HUES48 (cell line): ENCODE measurements around the gene EXOC4.
"Not testable (repeated sequence)": the region's sequence is repeated elsewhere in the genome, so short reads cannot be mapped to it uniquely, and the experiment has no call there.

Source experiments
- H3K27ac ChIP-seq: one replicate; pipeline ENCODE4 v1.7.0; 2013; ENCODE audit warnings: low read depth, low read length, inconsistent platforms
- H3K27me3 ChIP-seq: 2 replicates; pipeline ENCODE4 v1.6.1; 2013; ENCODE audit warnings: mild to moderate bottlenecking, low read length; ENCODE audit not compliant: control insufficient read depth, insufficient read depth
- H3K36me3 ChIP-seq: 2 replicates; pipeline ENCODE4 v1.6.1; 2013; ENCODE audit warnings: low read length; ENCODE audit not compliant: control insufficient read depth, insufficient read depth
- H3K4me1 ChIP-seq: 2 replicates; pipeline ENCODE4 v1.6.1; 2013; ENCODE audit warnings: mild to moderate bottlenecking, low read length; ENCODE audit not compliant: control insufficient read depth, insufficient read depth
- H3K4me3 ChIP-seq: 2 replicates; pipeline ENCODE4 v1.5.1; 2013; ENCODE audit warnings: mild to moderate bottlenecking, low read depth, low read length
- H3K9ac ChIP-seq: 2 replicates; pipeline ENCODE4 v1.6.1; 2013; ENCODE audit warnings: mild to moderate bottlenecking, low read depth, low read length, moderate library complexity
- H3K9me3 ChIP-seq: 2 replicates; pipeline ENCODE4 v1.6.1; 2013; ENCODE audit warnings: low read length; ENCODE audit not compliant: control insufficient read depth, insufficient read depth

Gene EXOC4

GRCh38 chr7:134069187-134069586, 816.3 kb downstream of the EXOC4 start:
- Histone ChIP-seq H3K4me1 (no peaks in the 10 kb centered on the region), H3K27ac (no peak overlapping the region)

DNA sequence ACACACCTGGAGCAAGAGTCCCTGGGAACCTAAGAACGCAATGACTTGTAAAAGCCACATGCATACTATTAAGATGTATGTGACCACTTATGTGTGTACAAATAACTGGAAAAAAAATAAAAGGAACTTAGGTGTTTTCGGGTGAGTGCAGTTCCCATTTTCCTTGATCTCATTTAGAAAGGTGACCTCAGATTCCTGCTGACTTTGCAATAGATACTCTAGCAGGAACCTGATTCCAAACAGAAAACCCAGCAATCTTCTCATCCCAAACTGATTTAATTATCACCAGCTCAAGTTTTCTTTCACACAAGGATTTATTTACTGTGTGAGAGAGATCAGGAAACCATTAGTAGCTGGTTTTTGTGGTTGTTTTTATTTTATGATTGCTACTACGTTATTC, 817.8 kb downstream of the EXOC4 start:
- no peaks in the 10 kb centered on the region for H3K27me3 ChIP-seq
- H3K4me1 ChIP-seq, result no peaks in the 10 kb centered on the region
- no peak overlapping the region for H3K4me3 ChIP-seq
- no peak overlapping the region for H3K27ac ChIP-seq
- no peaks in the 10 kb centered on the region for H3K36me3 ChIP-seq
- no peak overlapping the region for H3K9ac ChIP-seq
- H3K9me3 ChIP-seq, result no peaks in the 10 kb centered on the region

More at GRCh38 chr7:134069187-134069586, 816.3 kb downstream of the EXOC4 start:
- Histone ChIP-seq H3K9me3 (no peaks in the 10 kb centered on the region), H3K9ac (no peak overlapping the region), H3K27me3 (no peaks in the 10 kb centered on the region), H3K4me3 (no peak overlapping the region), H3K36me3 (no peaks in the 10 kb centered on the region)

- Histone ChIP-seq H3K36me3 (no peaks in the 10 kb centered on the region), H3K4me1 (no peaks in the 10 kb centered on the region), H3K27me3 (no peaks in the 10 kb centered on the region), H3K9me3 (no peaks in the 10 kb centered on the region), H3K9ac (no peak overlapping the region), H3K4me3 (no peak overlapping the region), H3K27ac (no peak overlapping the region)
Measured at GRCh38 chr7:134071355-134072331, 818.8 kb downstream of the EXOC4 start.

DNA sequence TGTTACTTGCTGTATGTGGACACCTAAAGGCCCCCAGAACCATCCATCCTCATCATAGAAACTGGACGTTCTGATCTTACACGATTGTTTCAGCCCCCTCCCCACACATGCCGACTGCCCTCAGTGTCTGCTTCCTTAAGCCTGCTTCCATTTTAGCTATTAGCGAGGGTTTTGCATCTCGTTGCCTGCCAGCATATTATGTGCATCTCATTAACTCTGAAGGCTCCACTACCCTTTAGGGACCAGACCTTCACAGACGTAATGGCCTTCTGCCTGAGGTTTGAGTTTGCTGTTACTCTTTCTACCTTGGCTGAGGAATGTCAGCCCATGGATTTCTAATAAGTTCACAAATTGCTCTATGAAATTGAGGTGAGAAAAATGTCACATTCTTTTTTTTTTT, 820.4 kb downstream of the EXOC4 start:
- no peaks in the 10 kb centered on the region for H3K4me1 ChIP-seq
- H3K9ac ChIP-seq, result no peak overlapping the region

GRCh38 chr7:134075799-134076198, 822.9 kb downstream of the EXOC4 start:
- Histone ChIP-seq H3K36me3 (no peaks in the 10 kb centered on the region), H3K27ac (no peak overlapping the region), H3K9me3 (no peaks in the 10 kb centered on the region), H3K4me1 (peaks cover 5% of the 10 kb centered on the region; the same call in 1 of the 2 replicates), H3K9ac (no peak overlapping the region), H3K4me3 (no peak overlapping the region), H3K27me3 (no peaks in the 10 kb centered on the region)

More for the DNA sequence above, 820.4 kb downstream of the EXOC4 start:
- no peaks in the 10 kb centered on the region for H3K36me3 ChIP-seq
- no peak overlapping the region for H3K27ac ChIP-seq
- no peaks in the 10 kb centered on the region for H3K9me3 ChIP-seq
- no peak overlapping the region for H3K4me3 ChIP-seq
- H3K27me3 ChIP-seq, result no peaks in the 10 kb centered on the region

DNA sequence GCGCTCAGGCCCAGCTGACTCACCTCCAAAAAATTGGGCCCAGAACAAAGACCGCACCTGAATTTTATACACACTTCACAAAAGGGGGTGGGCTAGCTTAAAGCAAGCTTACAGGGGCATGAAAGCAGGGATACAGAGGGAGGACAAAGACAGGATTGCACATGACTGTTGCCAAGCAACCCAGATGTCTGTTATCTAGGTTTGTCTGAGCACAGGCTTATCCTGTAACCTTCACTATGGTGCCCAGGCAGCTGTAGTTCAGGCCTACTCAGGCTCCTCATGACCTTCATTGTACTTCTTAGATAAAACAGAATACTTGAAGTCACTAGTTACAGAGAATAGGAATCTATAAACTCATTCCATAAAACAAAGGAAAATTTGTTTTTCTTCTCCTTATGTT, 824.7 kb downstream of the EXOC4 start:
- not testable (repeated sequence) for H3K4me1 ChIP-seq, H3K4me3 ChIP-seq, H3K27ac ChIP-seq, H3K36me3 ChIP-seq, H3K9me3 ChIP-seq, H3K27me3 ChIP-seq, H3K9ac ChIP-seq

- Histone ChIP-seq H3K27ac (no peak overlapping the region), H3K9ac (no peak overlapping the region), H3K4me3 (no peak overlapping the region)
Measured at GRCh38 chr7:134078991-134079390, 826.1 kb downstream of the EXOC4 start.

DNA sequence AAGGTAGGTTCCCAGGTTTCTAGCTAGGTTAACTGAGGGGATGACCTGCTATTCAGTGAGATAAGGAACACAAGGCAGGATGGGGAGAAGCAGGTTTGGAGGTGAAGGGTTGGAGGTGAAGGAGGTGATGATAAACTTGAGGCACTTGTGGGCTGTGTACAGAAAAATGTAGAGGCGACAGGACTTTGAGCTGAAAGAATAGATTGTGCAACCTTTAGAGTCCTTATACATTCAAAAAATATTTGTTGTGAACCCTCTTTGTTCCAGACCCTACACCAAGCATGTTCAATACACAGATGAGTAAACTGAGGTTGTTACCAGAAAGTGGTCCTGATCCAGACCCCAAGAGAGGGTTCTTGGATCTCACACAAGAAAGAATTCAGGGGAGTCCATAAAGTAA, 828.8 kb downstream of the EXOC4 start:
- Histone ChIP-seq H3K27ac (no peak overlapping the region), H3K9me3 (peaks cover 6% of the 10 kb centered on the region; the same call in 1 of the 2 replicates), H3K4me1 (peaks cover 5% of the 10 kb centered on the region; the same call in 1 of the 2 replicates), H3K9ac (no peak overlapping the region), H3K4me3 (no peak overlapping the region), H3K36me3 (no peaks in the 10 kb centered on the region), H3K27me3 (no peaks in the 10 kb centered on the region)

More at GRCh38 chr7:134078991-134079390, 826.1 kb downstream of the EXOC4 start:
- Histone ChIP-seq H3K27me3 (no peaks in the 10 kb centered on the region), H3K4me1 (peaks cover 5% of the 10 kb centered on the region; the same call in 1 of the 2 replicates), H3K9me3 (no peaks in the 10 kb centered on the region), H3K36me3 (no peaks in the 10 kb centered on the region)

GRCh38 chr7:134083766-134084487, 831.0 kb downstream of the EXOC4 start:
- Histone ChIP-seq H3K9ac (no peak overlapping the region), H3K9me3 (peaks cover 25% of the 10 kb centered on the region), H3K36me3 (no peaks in the 10 kb centered on the region), H3K4me3 (no peak overlapping the region), H3K27me3 (no peaks in the 10 kb centered on the region), H3K27ac (no peak overlapping the region), H3K4me1 (peaks cover 2% of the 10 kb centered on the region; the same call in 1 of the 2 replicates)

GRCh38 chr7:134084488-134085144, 831.7 kb downstream of the EXOC4 start:
- Histone ChIP-seq H3K36me3 (no peaks in the 10 kb centered on the region), H3K9ac (no peak overlapping the region), H3K27me3 (no peaks in the 10 kb centered on the region), H3K27ac (no peak overlapping the region), H3K4me1 (no peaks in the 10 kb centered on the region), H3K9me3 (peaks cover 32% of the 10 kb centered on the region), H3K4me3 (no peak overlapping the region)
